GM06990 (cell line): ENCODE results near the gene ESRRA.
A peak's percentile ranks its signal among the peaks of the same experiment; 100 is the strongest.

Experiments
- DNase-seq: peaks from one replicate; pipeline ENCODE4 v3.0.0-alpha.2; 2011; ENCODE audit not compliant: insufficient read length; ENCODE audit errors: extremely low read depth
- H3K27me3 ChIP-seq: replicated peaks from 2 replicates; pipeline ENCODE4 v1.6.0; 2011; ENCODE audit warnings: low read length; ENCODE audit not compliant: control insufficient read depth, insufficient read depth
- H3K36me3 ChIP-seq: 2 replicates; pipeline ENCODE4 v1.5.1; 2011; ENCODE audit warnings: low read length; ENCODE audit not compliant: control insufficient read depth, insufficient read depth
- H3K4me3 ChIP-seq: replicated peaks from 2 replicates; pipeline ENCODE4 v1.5.1; 2011; ENCODE audit warnings: low read depth, mild to moderate bottlenecking, control low read depth, low read length
- CTCF ChIP-seq: IDR thresholded peaks from 2 replicates; pipeline ENCODE4 v1.5.1; 2011; ENCODE audit warnings: low read length, control low read depth, mild to moderate bottlenecking, inconsistent platforms; ENCODE audit not compliant: insufficient read depth, poor library complexity, severe bottlenecking

ESRRA gene

GRCh38 chr11:64305075-64305690 lies at the start of gene ESRRA:
TSS of gene ESRRA (plus strand) at chr11:64305524. CDS start at chr11:64307180, 1,656 bp downstream.
- peak; percentile 99 for DNase-seq
- no peak for TF ChIP-seq CTCF
- H3K27me3 ChIP-seq = no peaks in the 10 kb centered on the region; the same call in 1 of the 2 replicates
- H3K36me3 ChIP-seq = peaks cover 3% of the 10 kb centered on the region
- peak within 1 kb of the TSS; percentile 83 for H3K4me3 ChIP-seq

GRCh38 chr11:64256300-64256699 lies 49.0 kb upstream of the ESRRA start:
- TF ChIP-seq CTCF = no peak
- H3K36me3 ChIP-seq = peaks cover 11% of the 10 kb centered on the region
- no peak for DNase-seq
- no peak overlapping the region for H3K4me3 ChIP-seq
- no peaks in the 10 kb centered on the region for H3K27me3 ChIP-seq

GRCh38 chr11:64258356-64258755 lies 47.0 kb upstream of the ESRRA start:
- H3K27me3 ChIP-seq = no peaks in the 10 kb centered on the region
- DNase-seq = no peak
- TF ChIP-seq CTCF = no peak
- no peak overlapping the region for H3K4me3 ChIP-seq
- H3K36me3 ChIP-seq = peaks cover 16% of the 10 kb centered on the region

GRCh38 chr11:64258946-64259532 lies 46.3 kb upstream of the ESRRA start:
- Histone ChIP-seq H3K27me3 (no peaks in the 10 kb centered on the region), H3K36me3 (peaks cover 16% of the 10 kb centered on the region), H3K4me3 (no peak overlapping the region)
- no peak for TF ChIP-seq CTCF
- no peak for DNase-seq

GRCh38 chr11:64259533-64260067 lies 45.7 kb upstream of the ESRRA start:
- Histone ChIP-seq H3K4me3 (no peak overlapping the region), H3K36me3 (peaks cover 16% of the 10 kb centered on the region), H3K27me3 (no peaks in the 10 kb centered on the region)
- no peak for DNase-seq
- no peak for TF ChIP-seq CTCF
